K562 (cell line): Measurements from ENCODE around the gene AP3B2.

ENCODE experiments used
- CBFB ChIP-seq: sonication (generic); formaldehyde crosslinking; IDR thresholded peaks from 2 replicates; pipeline ENCODE4 v1.4.0; 2020; ENCODE audit warnings: mild to moderate bottlenecking, missing genetic modification reagents
- CBX3 ChIP-seq, 2 experiments: IDR thresholded peaks; 1 replicate in 1 of 2; 2 replicates in 1 of 2; pipeline ENCODE4 v1.6.1; 2012; ENCODE audit warnings: inconsistent platforms in 2 of 2, low read length in 2 of 2, borderline replicate concordance in 1 of 2, control low read depth in 1 of 2
- CHD2 ChIP-seq: IDR thresholded peaks from 2 replicates; pipeline ENCODE4 v1.6.1; 2011; ENCODE audit warnings: low read depth, low read length
- EP300 ChIP-seq: IDR thresholded peaks from 2 replicates; pipeline ENCODE4 v1.6.1; 2012; ENCODE audit warnings: low read length, improper control_type of control experiment
- NR2C2 ChIP-seq, 2 experiments: fragments of 200-800 bp in 1 of 2; sonication (Bioruptor generic) in 1 of 2; sonication (generic) in 1 of 2; formaldehyde crosslinking in 1 of 2; IDR thresholded peaks; 2 replicates each; pipeline versions ENCODE4 v1.6.1 to v1.8.0; 2016 to 2022; ENCODE audit warnings: mild to moderate bottlenecking in 1 of 2, missing compliant biosample characterization in 1 of 2, missing genetic modification characterization in 1 of 2, missing genetic modification reagents in 1 of 2
- POLR2A ChIP-seq: fragments of 450-650 bp; conservative IDR thresholded peaks from 2 replicates; pipeline ENCODE4 v1.6.1; 2016
- RAD21 ChIP-seq, 2 experiments: fragments of 250-450 bp in 1 of 2; fragments of 450-650 bp in 1 of 2; sonication (Bioruptor Pico) in 1 of 2; formaldehyde crosslinking in 1 of 2; IDR thresholded peaks in 1 of 2; conservative IDR thresholded peaks in 1 of 2; 2 replicates each; pipeline versions ENCODE4 v1.4.0 to v1.8.0; 2020 to 2022; ENCODE audit warnings: mild to moderate bottlenecking in 2 of 2, moderate library complexity in 1 of 2
- TAF1 ChIP-seq: IDR thresholded peaks from 2 replicates; pipeline ENCODE4 v1.6.1; 2011; ENCODE audit warnings: mild to moderate bottlenecking, low read length, moderate library complexity; ENCODE audit not compliant: insufficient read depth, control insufficient read depth, severe bottlenecking; ENCODE audit errors: extremely low read depth
- ZKSCAN8 ChIP-seq: fragments of 200-800 bp; sonication (Bioruptor generic); IDR thresholded peaks from 2 replicates; pipeline ENCODE4 v1.6.1; 2016; ENCODE audit warnings: missing genetic modification characterization, missing compliant biosample characterization
- ZNF354B ChIP-seq: fragments of 250-450 bp; sonication (Bioruptor Pico); IDR thresholded peaks from 2 replicates; pipeline ENCODE4 v1.4.0; 2020
- TF ChIP-seq, protein P1 (sequence below): conservative IDR thresholded peaks from 2 replicates; pipeline ENCODE4 v1.6.1; 2011; ENCODE audit warnings: low read depth, mild to moderate bottlenecking, low read length; ENCODE audit not compliant: control insufficient read depth
- TF ChIP-seq, protein P2 (sequence below): fragments of 250-450 bp; sonication (Bioruptor Pico); IDR thresholded peaks from 2 replicates; pipeline ENCODE4 v1.5.1; 2021; ENCODE audit warnings: mild to moderate bottlenecking
- TF ChIP-seq, protein P3 (sequence below), 3 experiments: IDR thresholded peaks in 2 of 3; conservative IDR thresholded peaks in 1 of 3; 2 replicates each; pipeline ENCODE4 v1.5.1; 2011 to 2012; ENCODE audit warnings: low read length in 3 of 3, mild to moderate bottlenecking in 3 of 3, control low read depth in 2 of 3, improper control_type of control experiment in 1 of 3, inconsistent platforms in 1 of 3, low read depth in 1 of 3, mixed read lengths in 1 of 3, moderate library complexity in 1 of 3; ENCODE audit not compliant: insufficient read depth in 2 of 3
- TF ChIP-seq, protein P4 (sequence below), 3 experiments: fragments of 200-800 bp in 1 of 3; fragments of 250-450 bp in 1 of 3; fragments of 450-650 bp in 1 of 3; sonication (Bioruptor Pico) in 1 of 3; sonication (Bioruptor generic) in 1 of 3; formaldehyde crosslinking in 1 of 3; IDR thresholded peaks; 2 replicates each; pipeline versions ENCODE4 v1.6.1 to v1.8.0; 2016 to 2022; ENCODE audit warnings: mild to moderate bottlenecking in 2 of 3, missing genetic modification characterization in 2 of 3, missing compliant biosample characterization in 1 of 3, moderate library complexity in 1 of 3

DNA sequence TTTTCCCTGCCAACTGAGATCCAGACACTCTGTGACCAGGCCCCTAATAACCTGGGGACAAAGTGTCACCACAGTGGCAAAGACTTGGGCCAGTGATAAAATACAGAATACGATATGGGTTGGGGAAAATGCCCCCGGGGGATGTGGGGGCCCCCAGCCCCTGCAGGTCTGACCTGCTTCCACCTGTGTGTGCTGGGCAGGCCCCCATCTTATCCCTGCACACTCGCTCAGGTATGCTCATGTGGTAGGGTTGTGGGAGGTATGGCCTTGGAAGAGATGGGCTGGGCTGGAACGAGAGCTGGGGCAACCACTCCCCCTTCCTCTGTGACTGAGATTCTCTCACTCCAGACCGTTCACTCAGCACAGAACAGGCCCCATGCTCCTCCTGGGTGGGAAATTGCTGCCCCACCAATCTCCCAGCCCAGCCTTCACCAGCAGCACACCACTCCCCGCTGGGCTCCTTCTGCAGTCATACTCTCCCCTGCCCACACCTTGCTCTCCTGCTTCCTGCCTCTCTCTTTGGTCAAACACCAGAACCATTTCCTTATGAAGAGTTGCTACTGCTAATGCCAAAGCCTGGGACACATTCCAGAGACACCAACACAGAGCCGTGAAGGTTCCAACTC, 52.9 kb downstream of the AP3B2 start:
- TF ChIP-seq, protein P1, sequence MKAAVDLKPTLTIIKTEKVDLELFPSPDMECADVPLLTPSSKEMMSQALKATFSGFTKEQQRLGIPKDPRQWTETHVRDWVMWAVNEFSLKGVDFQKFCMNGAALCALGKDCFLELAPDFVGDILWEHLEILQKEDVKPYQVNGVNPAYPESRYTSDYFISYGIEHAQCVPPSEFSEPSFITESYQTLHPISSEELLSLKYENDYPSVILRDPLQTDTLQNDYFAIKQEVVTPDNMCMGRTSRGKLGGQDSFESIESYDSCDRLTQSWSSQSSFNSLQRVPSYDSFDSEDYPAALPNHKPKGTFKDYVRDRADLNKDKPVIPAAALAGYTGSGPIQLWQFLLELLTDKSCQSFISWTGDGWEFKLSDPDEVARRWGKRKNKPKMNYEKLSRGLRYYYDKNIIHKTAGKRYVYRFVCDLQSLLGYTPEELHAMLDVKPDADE = no peak
- no peak for TF ChIP-seq NR2C2 (CRISPR knock-in tag; IDR thresholded peaks at IDR 0.05)
- no peak for TF ChIP-seq NR2C2 (tag; IDR thresholded peaks at IDR 0.05)
- TF ChIP-seq CHD2 = no peak
- TF ChIP-seq CBX3 (IDR thresholded peaks at IDR 0.05; ENCODE audit: borderline replicate concordance in 1 of 2, low read length in 2 of 2) = no peak
- TF ChIP-seq CBFB (CRISPR knock-in tag) = no peak
- no peak for TF ChIP-seq ZKSCAN8 (CRISPR knock-in tag)
- TF ChIP-seq RAD21 (CRISPR knock-in tag; conservative IDR thresholded peaks at IDR 0.05 in 1 of 2, IDR thresholded peaks at IDR 0.05 in 1 of 2) = no peak
- TF ChIP-seq POLR2A = no peak
- TF ChIP-seq ZNF354B (CRISPR knock-in tag) = no peak
- no peak for TF ChIP-seq TAF1
- no peak for TF ChIP-seq EP300
- TF ChIP-seq, protein P2, sequence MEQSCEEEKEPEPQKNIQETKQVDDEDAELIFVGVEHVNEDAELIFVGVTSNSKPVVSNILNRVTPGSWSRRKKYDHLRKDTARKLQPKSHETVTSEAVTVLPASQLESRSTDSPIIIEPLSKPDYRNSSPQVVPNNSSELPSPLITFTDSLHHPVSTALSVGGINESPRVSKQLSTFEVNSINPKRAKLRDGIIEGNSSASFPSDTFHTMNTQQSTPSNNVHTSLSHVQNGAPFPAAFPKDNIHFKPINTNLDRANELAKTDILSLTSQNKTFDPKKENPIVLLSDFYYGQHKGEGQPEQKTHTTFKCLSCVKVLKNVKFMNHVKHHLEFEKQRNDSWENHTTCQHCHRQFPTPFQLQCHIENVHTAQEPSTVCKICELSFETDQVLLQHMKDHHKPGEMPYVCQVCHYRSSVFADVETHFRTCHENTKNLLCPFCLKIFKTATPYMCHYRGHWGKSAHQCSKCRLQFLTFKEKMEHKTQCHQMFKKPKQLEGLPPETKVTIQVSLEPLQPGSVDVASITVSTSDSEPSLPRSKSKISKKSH (CRISPR knock-in tag) = no peak
- TF ChIP-seq, protein P3, sequence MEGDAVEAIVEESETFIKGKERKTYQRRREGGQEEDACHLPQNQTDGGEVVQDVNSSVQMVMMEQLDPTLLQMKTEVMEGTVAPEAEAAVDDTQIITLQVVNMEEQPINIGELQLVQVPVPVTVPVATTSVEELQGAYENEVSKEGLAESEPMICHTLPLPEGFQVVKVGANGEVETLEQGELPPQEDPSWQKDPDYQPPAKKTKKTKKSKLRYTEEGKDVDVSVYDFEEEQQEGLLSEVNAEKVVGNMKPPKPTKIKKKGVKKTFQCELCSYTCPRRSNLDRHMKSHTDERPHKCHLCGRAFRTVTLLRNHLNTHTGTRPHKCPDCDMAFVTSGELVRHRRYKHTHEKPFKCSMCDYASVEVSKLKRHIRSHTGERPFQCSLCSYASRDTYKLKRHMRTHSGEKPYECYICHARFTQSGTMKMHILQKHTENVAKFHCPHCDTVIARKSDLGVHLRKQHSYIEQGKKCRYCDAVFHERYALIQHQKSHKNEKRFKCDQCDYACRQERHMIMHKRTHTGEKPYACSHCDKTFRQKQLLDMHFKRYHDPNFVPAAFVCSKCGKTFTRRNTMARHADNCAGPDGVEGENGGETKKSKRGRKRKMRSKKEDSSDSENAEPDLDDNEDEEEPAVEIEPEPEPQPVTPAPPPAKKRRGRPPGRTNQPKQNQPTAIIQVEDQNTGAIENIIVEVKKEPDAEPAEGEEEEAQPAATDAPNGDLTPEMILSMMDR (IDR thresholded peaks at IDR 0.05 in 2 of 3, conservative IDR thresholded peaks at IDR 0.05 in 1 of 3; ENCODE audit: insufficient read depth in 2 of 3, low read depth in 1 of 3, low read length in 3 of 3) = no peak
- TF ChIP-seq, protein P4, sequence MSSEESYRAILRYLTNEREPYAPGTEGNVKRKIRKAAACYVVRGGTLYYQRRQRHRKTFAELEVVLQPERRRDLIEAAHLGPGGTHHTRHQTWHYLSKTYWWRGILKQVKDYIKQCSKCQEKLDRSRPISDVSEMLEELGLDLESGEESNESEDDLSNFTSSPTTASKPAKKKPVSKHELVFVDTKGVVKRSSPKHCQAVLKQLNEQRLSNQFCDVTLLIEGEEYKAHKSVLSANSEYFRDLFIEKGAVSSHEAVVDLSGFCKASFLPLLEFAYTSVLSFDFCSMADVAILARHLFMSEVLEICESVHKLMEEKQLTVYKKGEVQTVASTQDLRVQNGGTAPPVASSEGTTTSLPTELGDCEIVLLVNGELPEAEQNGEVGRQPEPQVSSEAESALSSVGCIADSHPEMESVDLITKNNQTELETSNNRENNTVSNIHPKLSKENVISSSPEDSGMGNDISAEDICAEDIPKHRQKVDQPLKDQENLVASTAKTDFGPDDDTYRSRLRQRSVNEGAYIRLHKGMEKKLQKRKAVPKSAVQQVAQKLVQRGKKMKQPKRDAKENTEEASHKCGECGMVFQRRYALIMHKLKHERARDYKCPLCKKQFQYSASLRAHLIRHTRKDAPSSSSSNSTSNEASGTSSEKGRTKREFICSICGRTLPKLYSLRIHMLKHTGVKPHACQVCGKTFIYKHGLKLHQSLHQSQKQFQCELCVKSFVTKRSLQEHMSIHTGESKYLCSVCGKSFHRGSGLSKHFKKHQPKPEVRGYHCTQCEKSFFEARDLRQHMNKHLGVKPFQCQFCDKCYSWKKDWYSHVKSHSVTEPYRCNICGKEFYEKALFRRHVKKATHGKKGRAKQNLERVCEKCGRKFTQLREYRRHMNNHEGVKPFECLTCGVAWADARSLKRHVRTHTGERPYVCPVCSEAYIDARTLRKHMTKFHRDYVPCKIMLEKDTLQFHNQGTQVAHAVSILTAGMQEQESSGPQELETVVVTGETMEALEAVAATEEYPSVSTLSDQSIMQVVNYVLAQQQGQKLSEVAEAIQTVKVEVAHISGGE (CRISPR knock-in tag; IDR thresholded peaks at IDR 0.05) = no peak
